ENCODE results near the gene GSTA3.
"Not testable (repeated sequence)": the region's sequence is repeated elsewhere in the genome, so short reads cannot be mapped to it uniquely, and the experiment has no call there.

GSTA3 gene

GRCh38 chr6:52909131-52909530 is 367 bp downstream of the GSTA3 start:
- DNase-seq = no peak

- no peak for DNase-seq
Observed at GRCh38 chr6:52908526-52908925, 972 bp downstream of the GSTA3 start.

GRCh38 chr6:52904562-52905279 is 4.8 kb downstream of the GSTA3 start:
- DNase-seq = peak; percentile 34

- DNase-seq = no peak
Observed at GRCh38 chr6:52900536-52900935, 9.0 kb downstream of the GSTA3 start.

- DNase-seq = not testable (repeated sequence)
Observed at GRCh38 chr6:52895790-52896189, 13.7 kb downstream of the GSTA3 start.

- DNase-seq = no peak
Observed at GRCh38 chr6:52894285-52894684, 15.2 kb downstream of the GSTA3 start.

- no peak for DNase-seq
Observed at GRCh38 chr6:52893803-52894202, 15.7 kb downstream of the GSTA3 start.

- DNase-seq = no peak
Observed at GRCh38 chr6:52893221-52893620, 16.3 kb downstream of the GSTA3 start.

- DNase-seq = no peak
Observed at GRCh38 chr6:52890018-52890417, 19.5 kb downstream of the GSTA3 start.

- DNase-seq = no peak
Observed at GRCh38 chr6:52887910-52888524, 21.5 kb downstream of the GSTA3 start.

- peak; percentile 89 for DNase-seq
Observed at GRCh38 chr6:52881996-52882841, 27.3 kb downstream of the GSTA3 start.

- no peak for DNase-seq
Observed at GRCh38 chr6:52881662-52881995, 27.9 kb downstream of the GSTA3 start.

- no peak for DNase-seq
Observed at GRCh38 chr6:52877786-52878185, 31.7 kb downstream of the GSTA3 start.

- peak; percentile 7 for DNase-seq
Observed at GRCh38 chr6:52877168-52877567, 32.3 kb downstream of the GSTA3 start.

- peak; percentile 33 for DNase-seq
Observed at GRCh38 chr6:52876056-52876787, 33.3 kb downstream of the GSTA3 start.

- DNase-seq = peak; percentile 6
Observed at GRCh38 chr6:52872031-52872430, 37.5 kb downstream of the GSTA3 start.

GRCh38 chr6:52871621-52872020 is 37.9 kb downstream of the GSTA3 start:
- no peak for DNase-seq

GRCh38 chr6:52870335-52871091 is 39.0 kb downstream of the GSTA3 start:
- not testable (repeated sequence) for DNase-seq

- not testable (repeated sequence) for DNase-seq
Observed at GRCh38 chr6:52868899-52869298, 40.6 kb downstream of the GSTA3 start.

GRCh38 chr6:52868240-52868639 is 41.3 kb downstream of the GSTA3 start:
- DNase-seq = no peak

- not testable (repeated sequence) for DNase-seq
Observed at GRCh38 chr6:52861151-52861550, 48.3 kb downstream of the GSTA3 start.

GRCh38 chr6:52858416-52858815 is 51.1 kb downstream of the GSTA3 start:
- DNase-seq = no peak

Data from DMS53 (cell line).